GM12878 (cell line): ENCODE results near the gene RHOBTB1. TPM values are rescaled to one million over a fixed set of nuclear protein-coding genes. Genes with fewer than 3 reads are reported as not detected.

Experiments
- ATAC-seq: fragments of 200-7000 bp; cut with Tn5 transposase; 3 replicates; pipeline ENCODE4 v1.9.1; 2020; ENCODE audit warnings: mild to moderate bottlenecking, moderate library complexity
- BruUV-seq: library from RNA; stranded (reverse); fragments of 400-500 nt; replicated peaks from 2 replicates; lab custom pipeline; 2021; lab: Mats Ljungman, UMichigan
- CTCF ChIA-PET: fragments of 300-600 bp; sonication (Branson Sonifier 250); formaldehyde crosslinking; extraction: SDS; loops from one replicate; lab custom pipeline; 2021; ENCODE audit warnings: inconsistent platforms; lab: Yijun Ruan, JAX
- POLR2A ChIA-PET: fragments of 350-600 bp; formaldehyde crosslinking; extraction: SDS; loops from one replicate; lab custom pipeline; 2021; ENCODE audit warnings: inconsistent platforms; lab: Charles Lee
- RAD21 ChIA-PET: fragments of 300-600 bp; sonication (Branson Sonifier 250); formaldehyde crosslinking; loops from one replicate; lab custom pipeline; 2023; ENCODE audit warnings: antibody characterized with exemption; ENCODE audit not compliant: unreplicated experiment; lab: Charles Lee
- SMC1A ChIA-PET: fragments of 300-600 bp; sonication (Branson Sonifier 250); formaldehyde crosslinking; loops from one replicate; lab custom pipeline; 2023; ENCODE audit not compliant: unreplicated experiment, uncharacterized antibody; lab: Charles Lee
- DNase-seq: peaks from one replicate; pipeline ENCODE4 v3.0.0-alpha.2; 2011; ENCODE audit warnings: low read depth, low spot score
- FAIRE-seq: peaks from 3 replicates; lab custom pipeline; 2011; peaks lifted over from hg19 to GRCh38; lab: Jason Lieb, UNC
- H2AFZ ChIP-seq: 2 replicates; pipeline ENCODE4 v1.6.0; 2011; ENCODE audit warnings: low read depth, low read length, control low read depth; ENCODE audit not compliant: control insufficient read depth
- H3K27ac ChIP-seq: 2 replicates; pipeline ENCODE4 v1.5.1; 2011; ENCODE audit warnings: control low read depth; ENCODE audit not compliant: control insufficient read depth, insufficient read depth
- H3K27me3 ChIP-seq, 2 experiments: replicated peaks in 1 of 2; 2 replicates each; pipeline versions ENCODE4 v1.6.0 to v1.6.1; 2011; ENCODE audit warnings: low read length in 1 of 2; ENCODE audit not compliant: control insufficient read depth in 2 of 2, insufficient read depth in 2 of 2
- H3K36me3 ChIP-seq, 2 experiments: 2 replicates each; pipeline ENCODE4 v1.5.1; 2011; ENCODE audit warnings: low read length in 1 of 2; ENCODE audit not compliant: control insufficient read depth in 2 of 2, insufficient read depth in 2 of 2
- H3K4me1 ChIP-seq: 2 replicates; pipeline ENCODE4 v1.6.1; 2011; ENCODE audit warnings: mild to moderate bottlenecking, low read length, moderate library complexity, mixed read lengths; ENCODE audit not compliant: control insufficient read depth, insufficient read depth
- H3K4me2 ChIP-seq: 2 replicates; pipeline ENCODE4 v1.6.0; 2011; ENCODE audit warnings: control low read depth; ENCODE audit not compliant: control insufficient read depth, insufficient read depth
- H3K4me3 ChIP-seq: fragments of 200-600 bp; sonication (generic); 2 replicates; pipeline ENCODE4 v1.5.1; 2016
- H3K79me2 ChIP-seq: 2 replicates; pipeline ENCODE4 v1.6.0; 2011; ENCODE audit warnings: low read length; ENCODE audit not compliant: control insufficient read depth, insufficient read depth
- H3K9ac ChIP-seq: 2 replicates; pipeline ENCODE4 v1.8.0; 2011; ENCODE audit warnings: low read length, control low read depth, mixed read lengths; ENCODE audit not compliant: control insufficient read depth, insufficient read depth
- H3K9me3 ChIP-seq: replicated peaks from 3 replicates; pipeline ENCODE4 v1.5.1; 2011; ENCODE audit warnings: mild to moderate bottlenecking, low read length; ENCODE audit not compliant: control insufficient read depth, insufficient read depth
- H4K20me1 ChIP-seq: 2 replicates; pipeline ENCODE4 v1.6.0; 2011; ENCODE audit not compliant: control insufficient read depth, insufficient read depth
- JUND ChIP-seq: IDR thresholded peaks from 2 replicates; pipeline ENCODE4 v1.6.1; 2012; ENCODE audit warnings: low read depth, mild to moderate bottlenecking, low read length, improper control_type of control experiment, moderate library complexity
- KLF5 ChIP-seq: fragments of 450-650 bp; IDR thresholded peaks from 2 replicates; pipeline ENCODE4 v1.6.1; 2014; ENCODE audit warnings: mild to moderate bottlenecking; ENCODE audit not compliant: partially characterized antibody
- MEF2B ChIP-seq: fragments of 450-650 bp; IDR thresholded peaks from 2 replicates; pipeline ENCODE4 v1.6.1; 2018; ENCODE audit warnings: mild to moderate bottlenecking, moderate library complexity; ENCODE audit not compliant: partially characterized antibody, poor library complexity, severe bottlenecking
- PAX5 ChIP-seq: IDR thresholded peaks from 2 replicates; pipeline ENCODE4 v1.6.1; 2011; ENCODE audit warnings: low read depth, low read length, borderline replicate concordance
- POU2F2 ChIP-seq: IDR thresholded peaks from 3 replicates; pipeline ENCODE4 v1.6.1; 2011; ENCODE audit warnings: low read depth, mild to moderate bottlenecking, low read length, borderline replicate concordance
- RB1 ChIP-seq: fragments of 450-650 bp; formaldehyde crosslinking; IDR thresholded peaks from 2 replicates; pipeline ENCODE4 v1.6.1; 2017; ENCODE audit warnings: mild to moderate bottlenecking, borderline replicate concordance
- SMC3 ChIP-seq: IDR thresholded peaks from 2 replicates; pipeline ENCODE4 v1.6.1; 2011; ENCODE audit warnings: low read length, improper control_type of control experiment, borderline replicate concordance
- STAT1 ChIP-seq: fragments of 450-650 bp; conservative IDR thresholded peaks from 2 replicates; pipeline ENCODE4 v1.6.1; 2014; ENCODE audit warnings: antibody characterized with exemption, mild to moderate bottlenecking
- ZNF217 ChIP-seq: fragments of 450-650 bp; IDR thresholded peaks from 2 replicates; pipeline ENCODE4 v1.6.1; 2017; ENCODE audit warnings: antibody characterized with exemption, mild to moderate bottlenecking
- ZNF622 ChIP-seq: fragments of 450-650 bp; IDR thresholded peaks from 2 replicates; pipeline ENCODE4 v1.6.1; 2017; ENCODE audit warnings: mild to moderate bottlenecking, inconsistent platforms
- WGBS: methylation state at CpG from one replicate; pipeline ENCODE4 v1.1.6; 2016; ENCODE audit warnings: low lambda C conversion rate; ENCODE audit not compliant: insufficient replicate concordance, insufficient coverage; ENCODE audit errors: missing lambda C conversion rate; 5-methylcytosine and 5-hydroxymethylcytosine counted together
- in situ Hi-C: fragments of 300-500 bp; cut with MboI; formaldehyde crosslinking; loops from 9 replicates; pipeline ENCODE4 v1.14.3; 2018; ENCODE audit warnings: mixed read lengths
- intact Hi-C: fragments of 100-400 bp; cut with micrococcal nuclease; formaldehyde crosslinking; loops from one replicate; pipeline ENCODE4 v1.14.2; 2022; ENCODE audit not compliant: unreplicated experiment
- polyA plus RNA-seq, 11 experiments: library from polyadenylated mRNA; depleted of rRNA in 4 of 11; unstranded in 6 of 11; stranded (reverse) in 5 of 11; fragments of >200 nt; fragmentation: Nextera tagmentation in 4 of 11; fragmentation: Illumina TruSeq in 1 of 11; extraction: Ambion mirVana in 4 of 11; extraction: Trizol in 1 of 11; gene quantifications; 1 replicate in 1 of 11; 2 replicates in 10 of 11; pipeline versions ENCODE4 v1.2.1 to v1.2.3, GENCODE V29; 2011 to 2016; ENCODE audit warnings: inconsistent platforms in 2 of 11, missing spikeins in 2 of 11, low read depth in 1 of 11
- total RNA-seq, 4 experiments: library from RNA; depleted of rRNA in 3 of 4; stranded (reverse); fragments of >200 nt in 3 of 4; fragmentation: Illumina TruSeq in 1 of 4; extraction: Trizol in 1 of 4; gene quantifications; 2 replicates each; pipeline versions ENCODE4 v1.2.1 to v1.2.3, GENCODE V29; 2013 to 2021
- TF ChIP-seq, protein P1 (sequence below): IDR thresholded peaks from 2 replicates; pipeline ENCODE4 v1.6.1; 2012; ENCODE audit warnings: low read depth, low read length, improper control_type of control experiment
- TF ChIP-seq, protein P2 (sequence below): IDR thresholded peaks from 2 replicates; pipeline ENCODE4 v1.6.1; 2011; ENCODE audit warnings: low read depth, low read length, improper control_type of control experiment, borderline replicate concordance

RHOBTB1 gene
- total and polyA plus RNA-seq, 10 of the 15 experiments (the other 5 are each of a cell fraction or from before 2014, with no cell fraction given), result not detected

DNA sequence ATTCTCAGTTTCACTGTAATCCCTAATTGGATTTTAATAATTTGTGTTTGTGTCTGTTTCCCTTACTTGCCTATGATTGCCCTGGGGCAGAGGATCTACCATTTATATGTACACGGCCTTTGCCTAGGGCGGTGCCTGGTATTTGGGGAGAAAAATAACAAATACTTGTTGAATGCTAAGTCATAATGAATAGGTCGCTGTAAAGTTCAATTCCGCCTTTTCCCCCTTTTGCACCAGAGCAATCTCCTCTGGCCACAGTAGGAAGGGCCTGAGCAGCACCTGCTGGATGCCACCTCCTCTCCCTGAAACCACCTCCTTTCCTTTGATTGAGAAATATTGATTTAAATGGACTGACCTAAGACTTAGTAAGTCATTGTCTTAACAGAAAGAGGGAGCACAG is 70.2 kb downstream of the RHOBTB1 start:
- intact Hi-C loops, result no loop called here
- in situ Hi-C loops, result no loop called here
- H4K20me1 ChIP-seq, result no peaks in the 10 kb centered on the region
- H3K27me3 ChIP-seq, result no peaks in the 10 kb centered on the region
- POLR2A ChIA-PET, result no interaction called here
- H2AFZ ChIP-seq, result no peak overlapping the region
- TF ChIP-seq KLF5, result no peak
- TF ChIP-seq, protein P1, sequence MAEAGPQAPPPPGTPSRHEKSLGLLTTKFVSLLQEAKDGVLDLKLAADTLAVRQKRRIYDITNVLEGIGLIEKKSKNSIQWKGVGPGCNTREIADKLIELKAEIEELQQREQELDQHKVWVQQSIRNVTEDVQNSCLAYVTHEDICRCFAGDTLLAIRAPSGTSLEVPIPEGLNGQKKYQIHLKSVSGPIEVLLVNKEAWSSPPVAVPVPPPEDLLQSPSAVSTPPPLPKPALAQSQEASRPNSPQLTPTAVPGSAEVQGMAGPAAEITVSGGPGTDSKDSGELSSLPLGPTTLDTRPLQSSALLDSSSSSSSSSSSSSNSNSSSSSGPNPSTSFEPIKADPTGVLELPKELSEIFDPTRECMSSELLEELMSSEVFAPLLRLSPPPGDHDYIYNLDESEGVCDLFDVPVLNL, result no peak
- no peak for TF ChIP-seq STAT1
- TF ChIP-seq ZNF622, result no peak
- TF ChIP-seq JUND, result no peak
- TF ChIP-seq RB1, result no peak
- TF ChIP-seq PAX5, result no peak
- no peak for TF ChIP-seq SMC3
- no peak for TF ChIP-seq MEF2B
- TF ChIP-seq, protein P2, sequence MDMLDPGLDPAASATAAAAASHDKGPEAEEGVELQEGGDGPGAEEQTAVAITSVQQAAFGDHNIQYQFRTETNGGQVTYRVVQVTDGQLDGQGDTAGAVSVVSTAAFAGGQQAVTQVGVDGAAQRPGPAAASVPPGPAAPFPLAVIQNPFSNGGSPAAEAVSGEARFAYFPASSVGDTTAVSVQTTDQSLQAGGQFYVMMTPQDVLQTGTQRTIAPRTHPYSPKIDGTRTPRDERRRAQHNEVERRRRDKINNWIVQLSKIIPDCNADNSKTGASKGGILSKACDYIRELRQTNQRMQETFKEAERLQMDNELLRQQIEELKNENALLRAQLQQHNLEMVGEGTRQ, result no peak
- TF ChIP-seq POU2F2, result no peak
- TF ChIP-seq ZNF217, result no peak
- 50% methylated on average over 4 of the region's 4 CpGs for WGBS
- no peak overlapping the region for H3K4me3 ChIP-seq
- H3K9ac ChIP-seq, result no peak overlapping the region
- no peaks in the 10 kb centered on the region for H3K36me3 ChIP-seq
- BruUV-seq, result no TSS peak
- no peaks in the 10 kb centered on the region for H3K4me1 ChIP-seq
- RAD21 ChIA-PET, result no interaction called here
- no peaks in the 10 kb centered on the region for H3K79me2 ChIP-seq
- no peak for ATAC-seq
- H3K9me3 ChIP-seq, result no peaks in the 10 kb centered on the region
- no peak overlapping the region for H3K4me2 ChIP-seq
- SMC1A ChIA-PET, result no interaction called here
- H3K27ac ChIP-seq, result no peak overlapping the region
- CTCF ChIA-PET, result no interaction called here
- no peak for DNase-seq
- FAIRE-seq, result no peak
